C4-2B (cell line): ENCODE measurements around the gene NDFIP1.
A peak's percentile ranks its signal among the peaks of the same experiment; 100 is the strongest.

ENCODE experiments used
- H3K27ac ChIP-seq: fragments of 450-650 bp; 2 replicates; pipeline ENCODE4 v1.5.1; 2017
- CTCF ChIP-seq: fragments of 450-650 bp; conservative IDR thresholded peaks from 2 replicates; pipeline ENCODE4 v1.5.1; 2017; ENCODE audit warnings: mild to moderate bottlenecking
- ZFX ChIP-seq: fragments of 450-650 bp; IDR thresholded peaks from 2 replicates; pipeline ENCODE4 v1.6.1; 2017

NDFIP1 gene

GRCh38 chr5:142192286-142193113 lies 83.9 kb downstream of the NDFIP1 start:
- H3K27ac ChIP-seq: peak overlapping the region; percentile 61
- no peak for TF ChIP-seq ZFX
- TF ChIP-seq CTCF: no peak

GRCh38 chr5:142193114-142193428 lies 84.5 kb downstream of the NDFIP1 start:
- peak overlapping the region; percentile 61 for H3K27ac ChIP-seq
- TF ChIP-seq CTCF: no peak
- no peak for TF ChIP-seq ZFX

- H3K27ac ChIP-seq: no peak overlapping the region
- TF ChIP-seq ZFX: no peak
- no peak for TF ChIP-seq CTCF
Measured at GRCh38 chr5:142197098-142197497, 88.5 kb downstream of the NDFIP1 start.

- TF ChIP-seq CTCF: no peak
- TF ChIP-seq ZFX: no peak
- no peak overlapping the region for H3K27ac ChIP-seq
Measured at GRCh38 chr5:142197781-142198180, 89.2 kb downstream of the NDFIP1 start.

GRCh38 chr5:142199388-142199787 lies 90.8 kb downstream of the NDFIP1 start:
- TF ChIP-seq CTCF (no peak), ZFX (no peak)
- no peak overlapping the region for H3K27ac ChIP-seq

GRCh38 chr5:142200387-142200786 lies 91.8 kb downstream of the NDFIP1 start:
- no peak overlapping the region for H3K27ac ChIP-seq

More at GRCh38 chr5:142200387-142200786, 91.8 kb downstream of the NDFIP1 start:
- no peak for TF ChIP-seq CTCF
- no peak for TF ChIP-seq ZFX
